GM19395 (cell line): ENCODE results near the gene ZNF862.

ENCODE experiments used
- ATAC-seq: cut with Tn5 transposase; IDR thresholded peaks from one replicate; pipeline ENCODE4 v1.9.1; 2021; ENCODE audit warnings: mild to moderate bottlenecking, moderate library complexity; ENCODE audit not compliant: unreplicated experiment

ZNF862 gene

DNA sequence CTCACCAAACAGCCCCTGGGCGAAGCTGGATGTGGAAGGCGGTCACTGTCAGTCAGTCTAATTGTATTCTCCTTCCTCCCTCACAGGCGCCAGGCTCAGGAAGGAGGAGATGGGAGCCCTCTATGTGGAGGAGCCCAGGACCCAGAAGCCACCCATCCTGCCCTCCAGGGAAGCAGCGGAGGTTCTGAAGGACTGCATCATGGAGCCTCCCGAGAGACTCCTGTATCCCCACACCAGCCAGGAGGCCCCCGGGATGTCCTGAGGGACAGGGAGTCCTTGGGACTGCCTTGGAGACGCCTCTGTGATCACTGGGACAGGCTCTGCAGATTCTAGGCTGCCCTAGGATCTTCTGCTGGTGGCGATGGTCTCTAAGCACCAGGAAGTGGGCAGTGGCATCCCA, 25.8 kb downstream of the ZNF862 start:
- no peak for ATAC-seq

DNA sequence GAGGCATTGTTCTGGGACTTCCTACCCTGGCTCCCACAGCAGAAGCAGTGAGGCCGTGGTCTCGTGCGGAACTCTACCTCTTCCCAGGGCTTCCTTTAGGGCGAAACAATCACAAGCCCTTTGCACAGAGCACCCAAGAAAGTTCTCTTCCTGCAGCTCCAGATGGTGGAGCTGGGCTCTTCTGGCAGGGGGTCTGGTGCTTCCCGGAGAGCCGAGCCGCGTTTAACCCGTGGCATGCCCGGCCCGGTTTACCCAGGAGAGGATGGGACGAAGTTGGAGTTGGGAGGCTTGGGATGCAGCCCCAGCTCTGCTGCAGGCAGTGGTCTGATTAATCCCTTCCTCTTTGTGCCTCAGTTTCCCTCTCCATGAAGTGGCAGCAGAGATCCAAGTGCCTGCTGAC, 26.6 kb downstream of the ZNF862 start:
- no peak for ATAC-seq

DNA sequence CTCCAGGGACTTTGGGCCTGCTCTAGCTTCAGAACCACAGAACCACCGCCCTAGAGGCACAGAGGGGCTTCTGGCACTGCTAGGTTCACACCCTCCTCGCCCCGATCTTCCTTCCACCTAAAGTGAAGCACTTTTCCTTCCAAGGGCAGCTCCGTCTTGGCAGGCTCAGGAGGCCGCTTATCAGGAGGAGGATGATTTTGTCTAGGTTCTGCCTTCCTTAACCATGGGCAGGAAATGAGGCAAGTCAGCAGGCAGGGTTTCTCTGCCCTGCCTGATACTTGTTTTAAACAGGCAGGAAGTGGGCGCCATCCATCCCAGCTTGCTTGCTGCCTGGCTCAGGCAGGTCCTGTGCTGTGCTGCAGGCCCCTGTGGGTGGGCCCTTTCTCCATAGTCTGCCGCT, 27.3 kb downstream of the ZNF862 start:
- ATAC-seq = no peak

DNA sequence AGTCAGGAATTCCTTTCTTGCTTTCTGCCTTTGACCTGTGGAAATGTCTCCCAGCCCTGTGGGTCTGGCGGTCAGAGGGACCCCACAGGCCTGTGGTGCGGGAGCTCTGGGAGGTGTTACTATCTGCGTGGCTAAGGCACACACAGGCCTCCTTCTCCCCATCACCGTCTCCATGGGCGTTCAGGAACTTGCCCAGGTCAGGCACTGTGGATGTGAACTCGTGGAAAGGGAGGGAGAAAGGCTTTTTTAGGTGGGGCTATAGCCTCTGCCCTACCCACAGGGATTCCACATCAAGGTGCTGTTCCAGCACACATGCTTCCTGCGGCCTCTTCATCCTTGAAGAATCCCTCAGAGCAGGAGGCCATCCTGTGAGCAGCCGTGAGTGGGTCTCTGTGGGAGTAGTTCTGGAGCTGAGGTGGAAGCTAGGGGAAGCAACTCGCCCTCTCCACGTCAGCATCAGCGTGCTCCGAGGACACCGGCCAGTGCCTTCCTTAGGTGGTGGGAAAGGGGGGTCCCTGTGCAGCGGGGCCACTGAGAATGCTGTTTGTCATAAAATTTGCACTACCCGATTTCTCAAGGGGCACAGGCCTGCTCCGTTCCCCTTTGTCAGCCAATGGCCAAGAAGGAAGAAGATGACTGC, 28.1 kb downstream of the ZNF862 start:
- ATAC-seq = no peak

DNA sequence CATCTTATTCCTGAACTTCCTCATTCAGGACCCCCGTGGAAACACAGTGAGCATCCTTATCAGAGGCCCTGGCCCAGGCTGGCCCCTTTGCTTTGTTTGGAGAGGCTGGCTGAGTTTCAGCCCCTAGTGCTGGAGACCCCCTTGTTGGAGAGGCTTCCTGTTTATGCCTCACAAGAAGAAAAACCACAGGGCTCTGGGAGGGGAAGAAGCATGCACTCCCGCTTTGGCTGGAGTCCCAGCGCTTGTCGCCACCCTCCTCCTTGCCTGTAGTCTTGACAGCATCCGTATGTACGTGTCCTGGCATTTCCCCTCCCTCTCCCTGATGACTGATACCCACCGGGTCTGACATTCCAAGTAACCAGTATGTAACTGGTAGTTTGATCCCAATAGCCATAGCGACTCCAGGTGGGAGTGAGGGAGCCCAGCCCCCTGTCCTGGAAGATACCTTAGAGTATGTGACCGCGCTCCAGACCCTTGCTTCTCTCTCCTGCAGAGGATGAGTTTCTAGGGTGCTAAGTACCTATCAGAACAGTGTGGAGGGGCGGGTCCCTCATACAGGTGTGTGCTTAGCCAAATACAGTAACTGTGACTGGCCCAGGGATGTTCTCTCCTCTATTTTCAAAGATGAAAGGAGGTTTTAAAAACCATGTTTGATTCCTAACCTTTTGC, 28.7 kb downstream of the ZNF862 start:
- ATAC-seq = no peak

DNA sequence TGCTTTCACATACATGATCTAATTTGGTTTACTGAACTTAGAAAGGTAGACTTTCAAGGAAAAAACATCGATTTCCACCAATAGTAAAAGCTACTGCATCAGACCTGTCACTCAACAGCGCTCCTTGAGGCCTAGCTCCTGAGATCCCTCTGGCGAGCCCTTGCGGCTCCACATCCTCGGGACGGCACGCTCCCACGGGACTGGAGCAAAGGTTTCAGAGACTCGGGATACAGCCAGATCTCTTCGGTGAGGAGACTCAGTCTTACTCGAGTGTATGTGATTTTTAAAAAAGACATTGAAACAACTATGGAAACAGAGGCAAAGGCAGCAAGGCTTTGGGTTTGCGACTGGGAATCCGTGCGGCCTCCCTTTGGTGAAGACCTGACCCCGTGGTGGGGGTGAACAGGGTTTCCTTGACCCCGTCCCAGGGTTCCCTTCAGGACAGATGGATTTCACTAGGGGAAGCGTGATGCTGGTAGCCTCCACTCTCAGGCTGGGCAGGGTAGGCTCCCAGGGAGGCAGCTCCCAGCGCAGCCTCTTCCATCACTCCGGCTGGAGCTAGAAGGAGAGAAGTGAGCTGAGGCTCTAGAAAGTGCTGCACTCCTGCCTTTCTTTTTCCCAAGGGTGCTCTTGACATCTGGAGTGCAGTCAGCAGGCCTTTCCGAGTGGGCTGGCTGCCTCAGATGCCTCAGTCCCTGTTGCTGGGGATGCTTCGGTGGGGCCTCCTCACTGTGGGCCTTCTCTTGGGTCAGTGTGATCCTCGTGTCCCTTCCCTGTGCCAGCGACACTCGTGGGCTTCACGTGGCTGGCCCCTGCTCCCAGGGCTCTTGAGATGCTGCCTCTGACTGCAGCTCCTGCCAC, 29.8 kb downstream of the ZNF862 start:
- ATAC-seq = no peak

DNA sequence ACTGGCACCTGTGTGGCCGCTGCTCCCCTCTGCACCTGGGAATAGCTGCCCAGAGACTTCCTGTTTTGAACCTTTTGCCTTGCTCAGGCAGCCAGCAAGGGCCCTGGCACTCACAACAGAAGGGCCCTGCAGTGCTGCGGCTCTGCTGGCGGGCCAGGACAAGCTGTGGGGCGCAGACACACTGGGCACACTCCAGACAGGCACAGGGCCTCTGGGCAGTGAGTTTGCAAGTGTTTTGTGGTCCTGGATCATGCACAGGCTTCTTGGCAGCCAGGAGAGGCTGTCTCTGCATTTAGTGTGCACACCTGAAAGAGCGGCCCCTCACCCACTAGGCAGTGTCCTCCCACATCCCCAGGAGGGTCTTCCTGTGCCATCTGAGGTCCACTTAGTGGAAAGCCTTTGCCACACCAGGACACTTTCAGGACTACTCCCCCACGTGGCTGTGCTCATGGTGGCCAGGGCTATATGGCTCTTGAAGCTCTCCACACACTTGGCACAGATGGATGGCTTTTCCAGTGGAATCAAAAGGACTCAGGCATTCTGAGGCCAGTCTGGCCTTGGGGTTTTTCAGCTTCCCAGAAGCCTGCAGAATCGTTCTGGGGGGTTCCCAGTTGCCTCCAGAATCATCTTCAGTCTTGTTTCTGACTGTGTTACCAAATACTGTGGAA, 30.6 kb downstream of the ZNF862 start:
- no peak for ATAC-seq

DNA sequence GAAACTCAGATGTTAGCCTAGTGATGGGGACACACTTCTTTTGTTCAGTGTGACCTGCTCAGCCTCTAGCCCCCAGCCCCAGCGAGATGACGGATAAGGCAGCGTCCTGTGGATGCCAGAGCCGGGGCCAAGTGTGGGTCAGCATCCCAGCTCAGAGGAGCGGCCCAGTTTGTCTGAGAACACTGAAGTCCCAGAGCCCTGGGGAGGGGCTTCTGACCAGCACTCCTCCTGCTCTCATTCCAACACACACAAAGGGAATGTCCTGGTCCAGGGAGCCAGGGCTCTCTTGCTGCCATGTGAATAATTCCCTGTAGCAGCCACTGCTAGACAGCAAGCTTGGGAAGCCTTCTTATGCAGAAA, 31.1 kb downstream of the ZNF862 start:
- ATAC-seq = no peak

DNA sequence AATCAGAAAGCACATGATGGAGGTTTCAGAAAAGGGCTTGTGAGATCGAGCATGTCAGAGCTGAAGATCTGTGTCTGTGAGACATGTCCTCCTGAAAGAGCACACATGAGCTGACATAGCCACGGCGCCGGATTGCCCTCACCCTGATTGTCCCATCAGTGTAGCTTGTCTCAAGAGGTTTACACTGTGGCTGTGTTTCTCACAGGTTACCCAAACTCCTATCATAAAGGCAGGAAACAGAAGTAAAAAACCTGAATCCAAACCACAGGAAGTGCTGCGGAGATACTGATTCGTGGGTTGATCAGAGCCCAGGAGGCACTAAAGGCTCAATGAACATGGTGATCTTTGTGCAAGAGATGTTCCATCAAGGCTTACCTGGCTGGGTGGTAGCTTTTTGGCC, 31.7 kb downstream of the ZNF862 start:
- ATAC-seq = no peak

DNA sequence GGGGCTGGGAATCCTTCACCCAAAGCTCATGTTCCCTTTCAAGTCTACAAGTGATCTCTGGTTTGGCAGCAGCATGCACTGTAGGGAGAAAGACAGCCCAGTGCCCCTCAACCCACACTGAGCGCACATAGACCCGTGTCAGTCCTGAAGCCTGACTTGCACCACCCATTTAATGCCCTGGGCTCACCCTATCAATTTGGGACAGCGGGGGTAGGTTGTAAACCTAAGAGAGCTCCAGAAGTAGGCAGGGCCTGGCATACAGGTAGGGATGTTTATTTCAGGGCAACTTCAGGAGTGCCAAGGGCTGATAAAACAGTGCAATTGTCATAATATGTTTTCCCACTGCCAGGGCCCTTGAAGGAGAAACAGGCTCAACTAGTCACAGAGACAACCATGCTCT, 32.1 kb downstream of the ZNF862 start:
- ATAC-seq = no peak

DNA sequence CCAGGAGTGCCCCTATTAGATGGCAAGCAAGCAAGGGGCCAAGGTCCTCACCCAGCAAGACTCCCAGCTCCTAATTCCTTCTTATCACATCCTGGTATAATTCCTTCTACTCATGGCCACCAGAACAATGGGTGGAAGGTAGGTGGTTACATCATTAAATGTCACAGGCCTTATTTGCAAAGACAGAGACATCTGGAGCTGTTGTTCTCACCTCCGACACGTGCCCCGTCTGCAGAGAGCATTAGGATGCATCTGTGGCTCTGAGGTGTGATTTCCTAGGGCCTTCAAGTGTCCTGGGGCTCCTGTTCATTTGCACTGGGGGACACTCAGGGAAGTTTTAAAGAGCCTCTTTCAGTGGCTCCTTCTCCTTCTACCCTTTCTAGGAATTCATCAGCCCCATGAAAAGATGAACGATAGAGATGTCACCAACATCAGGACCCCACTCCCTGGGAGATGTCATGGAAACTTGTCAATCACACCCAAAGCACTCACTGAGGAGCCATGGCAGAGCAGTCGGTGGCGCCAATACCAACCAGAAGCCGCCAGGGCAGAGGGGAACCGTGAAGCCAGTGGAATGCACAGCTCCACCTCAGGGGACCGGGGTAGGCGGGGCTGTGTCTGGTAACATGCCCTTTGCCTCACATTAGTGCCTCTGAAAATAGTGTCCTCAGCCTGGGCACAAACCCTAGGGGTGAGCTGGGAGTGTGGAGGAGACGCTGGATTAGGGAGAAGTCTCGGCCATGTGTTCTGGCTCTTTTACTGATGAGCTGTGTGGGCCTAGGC, 32.7 kb downstream of the ZNF862 start:
- no peak for ATAC-seq

DNA sequence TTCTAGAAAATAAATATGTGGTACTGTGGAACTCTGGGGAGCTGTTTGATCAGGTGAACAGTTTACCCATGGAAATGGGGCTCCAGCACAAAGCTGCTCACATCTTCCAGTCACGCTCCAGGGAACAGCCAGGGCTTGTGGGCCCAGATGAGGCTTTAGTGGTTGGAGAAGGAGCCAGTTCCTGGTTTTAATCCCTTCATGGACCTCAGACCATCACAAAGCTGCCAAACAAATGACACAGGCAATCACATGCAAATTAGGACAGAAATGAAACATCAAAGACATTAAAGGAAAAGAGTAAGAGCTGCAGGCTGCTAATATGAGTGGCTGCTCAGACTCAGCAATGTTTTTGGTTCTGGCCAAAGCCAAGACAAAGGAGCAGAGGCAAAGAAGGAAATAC, 33.4 kb downstream of the ZNF862 start:
- ATAC-seq = no peak

DNA sequence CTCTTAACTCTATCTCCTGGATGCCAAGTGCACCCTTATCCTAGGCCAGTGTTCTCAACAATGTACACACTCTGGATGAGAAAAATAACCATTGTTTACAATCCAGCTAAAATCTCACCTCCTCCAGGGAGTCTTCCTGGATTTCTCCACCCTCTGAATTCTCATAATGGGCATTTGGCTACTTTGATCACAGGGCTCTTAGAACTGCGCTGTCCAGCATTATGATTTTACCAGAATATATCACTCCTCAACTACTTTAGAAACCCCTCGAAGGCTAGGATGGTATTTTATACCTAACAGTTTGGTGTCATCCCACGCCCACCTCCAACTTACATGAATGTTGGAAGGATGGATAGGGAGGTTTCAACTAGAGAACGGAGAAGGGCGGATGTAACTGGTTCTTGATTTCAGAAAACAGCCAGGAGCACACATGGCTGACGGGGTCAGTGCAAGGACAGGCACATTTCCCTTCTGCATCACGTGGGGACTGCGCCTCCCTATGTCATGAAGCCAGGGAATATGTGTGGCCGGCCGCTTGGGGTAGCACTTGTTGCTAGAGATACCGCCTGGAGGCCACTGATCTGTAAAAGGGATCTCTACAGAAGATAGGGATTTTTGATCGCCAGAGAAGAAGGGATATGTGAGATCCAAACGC, 34.4 kb downstream of the ZNF862 start:
- no peak for ATAC-seq

DNA sequence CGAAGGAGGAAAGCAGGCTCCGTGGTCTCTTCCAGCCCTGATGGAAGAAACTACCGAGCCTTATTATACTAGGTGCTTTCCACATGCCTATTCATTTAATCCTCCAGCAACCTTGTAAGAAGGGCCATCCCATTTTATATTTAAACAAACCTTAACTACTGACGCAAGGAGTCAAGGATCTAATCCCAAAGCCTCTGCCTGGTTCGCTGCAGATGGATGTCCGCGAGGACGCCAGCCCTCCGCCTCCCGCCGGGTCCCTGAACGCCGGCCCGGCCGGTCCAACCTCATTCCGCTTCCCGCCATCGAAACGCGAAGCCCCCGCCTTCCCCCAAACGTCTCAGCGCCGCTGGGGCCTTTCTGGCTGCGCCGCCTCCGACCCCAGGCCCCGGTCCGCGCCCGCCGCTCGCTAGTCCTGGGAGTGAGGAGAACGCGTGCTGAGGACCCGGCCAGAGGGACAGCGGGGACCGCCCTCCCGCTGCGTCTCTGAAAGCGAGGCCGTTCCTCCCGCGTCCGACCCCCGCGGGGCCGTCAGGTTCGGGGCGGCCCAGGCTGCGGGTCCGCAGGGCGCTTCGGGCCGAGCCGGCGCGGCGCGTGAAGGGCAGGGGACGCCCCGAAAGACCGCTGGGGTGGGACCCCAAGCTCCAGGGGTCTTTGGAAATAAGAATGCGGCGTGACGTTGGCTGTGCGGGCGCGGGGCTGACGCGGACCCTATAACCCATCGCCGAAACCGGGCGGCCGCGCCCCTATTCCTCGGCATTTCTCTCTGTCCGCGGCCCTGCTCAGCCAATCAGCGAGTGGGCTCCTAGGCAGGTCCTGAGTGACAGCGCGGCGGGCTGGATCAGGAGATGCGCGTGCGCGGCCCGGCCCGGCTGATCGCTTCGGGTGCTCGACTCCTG, 35.1 kb downstream of the ZNF862 start, which contains the start of gene ATP6V0E2:
TSS of gene ATP6V0E2 (plus strand) at position 896 of the 896 bp plus-strand sequence. CDS start 97 bp downstream, outside the sequence.
- ATAC-seq = peak; percentile 87

DNA sequence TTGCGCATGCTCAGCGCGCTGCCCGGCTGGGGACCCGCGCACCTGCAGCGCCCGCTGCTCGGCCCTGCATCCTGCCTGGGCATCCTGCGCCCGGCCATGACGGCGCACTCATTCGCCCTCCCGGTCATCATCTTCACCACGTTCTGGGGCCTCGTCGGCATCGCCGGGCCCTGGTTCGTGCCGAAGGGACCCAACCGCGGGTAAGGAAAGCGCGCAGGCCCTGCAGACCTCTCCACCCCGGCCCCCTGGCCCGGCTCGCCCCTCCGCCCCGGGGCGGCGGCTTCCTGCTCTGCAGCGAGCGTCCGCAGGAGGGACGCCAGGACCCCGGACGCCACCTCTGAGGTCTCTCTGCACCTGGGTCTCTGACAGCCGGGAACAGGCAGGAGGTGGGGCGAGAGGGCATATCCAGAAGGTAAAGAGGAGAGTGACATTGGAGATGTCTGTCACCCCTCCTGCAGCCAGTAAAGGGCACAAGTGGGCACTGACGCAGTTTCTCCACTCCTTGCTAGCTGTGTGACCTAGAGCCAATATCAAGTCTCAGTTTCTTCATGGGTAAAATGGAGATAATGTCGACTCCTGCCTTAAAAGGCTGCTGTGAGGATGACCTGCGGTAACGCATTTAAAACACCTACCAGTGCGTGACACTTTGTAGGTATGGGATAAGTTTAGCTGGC, 35.9 kb downstream of the ZNF862 start:
- peak; percentile 49 for ATAC-seq

DNA sequence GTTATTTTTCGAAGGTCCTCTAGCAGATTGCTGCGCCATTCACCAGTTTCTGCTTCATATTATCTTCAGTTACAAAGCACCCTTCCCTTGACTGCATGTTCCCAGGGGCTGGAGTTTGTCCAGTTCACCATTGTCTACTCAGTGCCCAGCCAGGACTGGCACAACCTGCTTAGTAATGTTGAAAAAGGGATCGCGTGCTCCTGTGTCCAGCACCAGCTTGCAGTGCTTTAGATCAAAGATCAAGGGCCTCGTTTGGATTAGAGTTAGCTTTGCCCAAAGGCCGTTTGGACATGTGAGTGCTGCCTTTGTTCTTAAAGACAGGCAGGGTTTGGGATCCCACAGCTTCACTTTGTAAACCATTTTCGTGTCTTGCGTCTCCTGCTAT, 36.5 kb downstream of the ZNF862 start:
- ATAC-seq = no peak

DNA sequence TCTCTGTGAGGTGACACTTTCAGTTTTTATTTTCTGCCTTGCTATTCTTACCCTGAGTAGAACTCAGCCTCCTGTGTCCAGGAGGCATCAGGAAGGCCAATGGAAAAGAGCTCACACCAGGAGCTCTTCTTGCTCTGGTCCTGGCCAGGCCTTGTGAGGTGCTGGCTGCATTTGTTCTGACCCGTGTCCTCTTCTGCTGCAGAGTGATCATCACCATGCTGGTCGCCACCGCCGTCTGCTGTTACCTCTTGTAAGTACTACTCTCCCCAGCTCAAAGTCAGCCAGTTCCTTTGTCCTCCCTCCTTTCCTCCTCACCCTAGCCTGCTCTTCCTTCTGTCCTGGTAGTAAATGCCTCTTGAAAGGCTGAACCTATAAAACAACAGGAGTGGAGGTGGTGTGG, 37.2 kb downstream of the ZNF862 start:
- ATAC-seq = no peak

DNA sequence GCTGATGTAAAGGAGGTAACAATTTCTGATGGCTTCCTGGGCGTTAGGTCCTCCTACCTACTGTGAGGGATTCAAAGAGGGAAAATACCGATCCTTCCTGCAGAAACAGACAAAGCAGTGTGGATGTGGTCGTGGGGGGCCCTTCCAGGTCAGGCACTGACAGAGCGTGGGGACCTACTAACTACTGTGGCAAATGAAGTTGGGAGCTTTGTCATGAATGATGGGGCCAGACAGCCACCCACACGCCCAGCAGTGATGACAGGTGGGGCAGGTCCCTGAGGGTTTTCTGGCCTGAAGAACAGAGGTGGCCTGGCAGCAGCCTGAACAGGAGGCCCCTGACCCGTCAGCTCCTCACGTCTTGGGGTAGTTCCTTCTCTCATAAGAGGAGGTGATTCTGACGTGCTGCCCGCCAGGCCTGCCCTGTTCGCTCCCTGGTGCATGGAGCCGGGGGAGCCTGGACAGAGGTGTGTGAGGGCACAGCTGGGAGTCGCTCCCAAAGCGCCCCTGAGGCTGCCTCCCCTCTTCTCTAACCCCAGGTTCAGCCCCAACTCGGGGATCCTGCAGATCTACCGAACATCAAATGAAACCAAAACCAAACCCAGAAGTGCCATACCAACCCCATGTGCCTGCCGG, 39.8 kb downstream of the ZNF862 start:
- no peak for ATAC-seq
